ENCODE results near the gene MYCN.

Gene MYCN

DNA sequence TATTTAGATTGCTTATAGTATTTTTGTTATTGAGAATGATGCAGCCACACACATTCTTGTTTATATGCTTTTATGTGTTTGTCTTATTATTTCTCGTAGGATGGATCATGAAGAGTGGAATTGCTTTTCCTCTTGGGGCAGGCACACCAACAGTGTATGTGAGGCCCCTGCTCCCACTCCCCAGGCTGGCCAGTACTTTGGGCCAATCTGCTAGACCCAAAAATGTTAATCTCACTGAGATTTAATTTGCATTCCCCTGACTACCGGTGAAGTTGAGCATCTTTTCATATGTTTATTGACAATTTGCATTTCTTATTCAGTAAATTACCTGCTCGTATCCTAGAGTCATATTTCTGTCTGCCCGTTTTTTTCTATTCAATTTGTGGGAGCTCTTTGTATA, 4.7 kb upstream of the MYCN start:
- POLR2A ChIA-PET (ENCODE audit: low non-redundant PET): no interaction called here
- CTCF ChIA-PET: no interaction called here
- TF ChIP-seq, protein P1, sequence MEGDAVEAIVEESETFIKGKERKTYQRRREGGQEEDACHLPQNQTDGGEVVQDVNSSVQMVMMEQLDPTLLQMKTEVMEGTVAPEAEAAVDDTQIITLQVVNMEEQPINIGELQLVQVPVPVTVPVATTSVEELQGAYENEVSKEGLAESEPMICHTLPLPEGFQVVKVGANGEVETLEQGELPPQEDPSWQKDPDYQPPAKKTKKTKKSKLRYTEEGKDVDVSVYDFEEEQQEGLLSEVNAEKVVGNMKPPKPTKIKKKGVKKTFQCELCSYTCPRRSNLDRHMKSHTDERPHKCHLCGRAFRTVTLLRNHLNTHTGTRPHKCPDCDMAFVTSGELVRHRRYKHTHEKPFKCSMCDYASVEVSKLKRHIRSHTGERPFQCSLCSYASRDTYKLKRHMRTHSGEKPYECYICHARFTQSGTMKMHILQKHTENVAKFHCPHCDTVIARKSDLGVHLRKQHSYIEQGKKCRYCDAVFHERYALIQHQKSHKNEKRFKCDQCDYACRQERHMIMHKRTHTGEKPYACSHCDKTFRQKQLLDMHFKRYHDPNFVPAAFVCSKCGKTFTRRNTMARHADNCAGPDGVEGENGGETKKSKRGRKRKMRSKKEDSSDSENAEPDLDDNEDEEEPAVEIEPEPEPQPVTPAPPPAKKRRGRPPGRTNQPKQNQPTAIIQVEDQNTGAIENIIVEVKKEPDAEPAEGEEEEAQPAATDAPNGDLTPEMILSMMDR (conservative IDR thresholded peaks at IDR 0.05; ENCODE audit: low read depth): no peak

DNA sequence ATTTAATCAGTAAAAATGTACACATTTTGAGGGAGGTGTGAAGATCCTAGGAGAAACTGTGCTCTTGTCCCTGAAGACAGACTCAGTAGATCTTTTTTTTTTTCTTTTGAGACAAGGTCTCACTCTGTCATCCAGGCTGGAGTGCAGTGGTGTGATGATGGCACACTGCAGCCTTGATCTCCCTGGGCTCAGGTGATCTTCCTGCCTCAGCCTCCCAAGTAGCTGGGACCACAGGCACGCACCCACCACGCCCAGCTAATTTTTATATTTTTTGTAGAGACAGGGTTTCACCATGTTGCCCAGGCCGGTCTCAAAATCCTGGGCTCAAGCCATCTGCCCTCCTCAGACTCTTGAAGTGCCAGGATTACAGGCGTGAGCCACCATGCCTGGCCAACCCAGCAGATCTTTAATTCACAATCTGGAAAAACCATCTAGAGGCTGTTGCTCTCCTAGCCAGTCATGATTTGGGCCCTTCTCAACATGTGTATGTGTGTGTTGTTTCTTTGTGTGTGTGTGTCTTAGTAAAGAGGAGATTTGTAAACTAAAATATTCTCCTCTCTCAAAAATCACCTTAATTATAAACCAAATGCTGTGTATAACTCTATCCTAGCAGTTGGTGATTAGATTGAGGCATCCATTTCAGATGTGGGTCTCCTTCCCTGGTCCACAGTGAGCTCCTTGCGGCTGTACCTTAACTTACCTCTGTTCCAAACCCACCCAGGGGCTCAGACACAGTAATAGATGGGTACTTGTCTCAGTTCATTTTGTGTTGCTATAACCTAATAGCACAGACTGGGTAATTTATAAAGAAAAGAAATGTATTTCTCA, 3.9 kb upstream of the MYCN start:
- TF ChIP-seq, protein P1 (conservative IDR thresholded peaks at IDR 0.05; ENCODE audit: low read depth): no peak
- no peak overlapping the region for H3K27ac ChIP-seq
- ChIA-PET POLR2A (ENCODE audit: low non-redundant PET) (no interaction called here), CTCF (interaction anchor here (0.6 kb wide), 1 partner anchor 538 kb away, joined by 3 read pairs; no protein-coding TSS in a partner anchor)
- DNase-seq (ENCODE audit: low spot score): no peak

More for the DNA sequence above, 4.7 kb upstream of the MYCN start:
- DNase-seq (ENCODE audit: low spot score): no peak
- H3K27ac ChIP-seq: no peak overlapping the region

GRCh38 chr2:15937105-15937881, 3.1 kb upstream of the MYCN start:
- CTCF ChIA-PET: no interaction called here
- POLR2A ChIA-PET (ENCODE audit: low non-redundant PET): no interaction called here
- no peak overlapping the region for H3K27ac ChIP-seq
- DNase-seq (ENCODE audit: low spot score): no peak
- TF ChIP-seq, protein P1 (conservative IDR thresholded peaks at IDR 0.05; ENCODE audit: low read depth): no peak

DNA sequence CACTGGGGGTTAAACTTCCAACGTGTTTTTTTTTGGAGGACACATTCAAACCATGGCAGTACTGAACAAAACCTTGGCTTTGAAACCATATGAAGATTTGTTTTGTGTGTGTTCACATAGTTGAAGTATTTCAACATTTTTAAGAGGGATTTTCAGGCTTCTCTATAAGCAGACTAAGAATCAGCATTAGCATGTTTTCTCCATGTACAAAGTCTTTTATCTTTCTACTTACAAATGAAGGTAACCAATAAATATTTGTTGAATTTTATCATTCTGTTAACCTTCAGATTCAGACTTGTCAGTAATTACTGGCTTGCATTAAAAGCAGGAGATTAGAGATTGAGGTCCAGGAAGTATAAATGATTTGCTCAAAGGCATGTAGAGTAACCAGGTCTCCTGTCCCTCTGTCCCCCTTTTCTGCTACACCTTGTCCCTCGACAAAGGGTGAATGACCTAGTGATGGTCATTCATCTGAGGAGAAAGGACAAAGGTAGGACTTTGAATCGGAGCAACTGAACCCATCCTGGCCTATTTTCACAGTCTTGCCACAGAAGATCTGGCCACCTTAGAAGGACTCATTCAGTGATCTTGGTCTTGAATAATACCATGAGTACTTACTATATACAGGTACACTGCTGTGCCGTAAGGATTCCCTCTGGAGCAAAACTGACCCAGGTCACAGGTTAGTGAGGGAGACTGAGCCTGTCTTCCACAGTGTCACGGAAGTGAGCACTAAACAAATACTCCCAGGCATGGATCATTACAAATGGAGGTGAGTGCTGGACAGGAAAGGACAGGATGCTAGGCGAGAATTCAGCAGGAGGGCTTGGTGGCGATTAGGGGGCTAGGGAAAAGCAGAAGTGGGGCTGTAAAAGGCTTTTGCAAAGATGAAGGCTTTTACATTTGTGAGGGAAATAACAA, 2.2 kb upstream of the MYCN start:
- ChIA-PET POLR2A (ENCODE audit: low non-redundant PET) (no interaction called here), CTCF (no interaction called here)
- TF ChIP-seq, protein P1 (conservative IDR thresholded peaks at IDR 0.05; ENCODE audit: low read depth): no peak
- DNase-seq (ENCODE audit: low spot score): no peak
- H3K27ac ChIP-seq: no peak overlapping the region

- TF ChIP-seq, protein P1 (conservative IDR thresholded peaks at IDR 0.05; ENCODE audit: low read depth): no peak
- ChIA-PET CTCF (interaction anchor here (0.6 to 2.1 kb wide), 19 partner anchors 16 to 779 kb away, joined by 3 to 15 read pairs (median 4); no protein-coding TSS in a partner anchor), POLR2A (ENCODE audit: low non-redundant PET) (no interaction called here)
Observed at GRCh38 chr2:15938803-15939555, 1.4 kb upstream of the MYCN start.

More at GRCh38 chr2:15938803-15939555, 1.4 kb upstream of the MYCN start:
- DNase-seq (ENCODE audit: low spot score): no peak
- no peak overlapping the region for H3K27ac ChIP-seq

Measured in RWPE1 (cell line).